Measurements from ENCODE around the gene TBXT. TPM values are rescaled to one million over a fixed set of nuclear protein-coding genes. Genes with fewer than 3 reads are reported as not detected.

Gene TBXT
- not detected in 2 replicates for polyA plus RNA-seq
- not detected in 2 replicates for polyA minus RNA-seq

- Histone ChIP-seq H4K20me1 (ENCODE audit: insufficient read depth) (no peaks in the 10 kb centered on the region), H3K27ac (ENCODE audit: low read length) (no peak within 1 kb of the TSS), H3K27me3 (ENCODE audit: insufficient read depth, low read depth, low read length) (peaks cover 99% of the 10 kb centered on the region), H3F3A (ENCODE audit: insufficient read depth, low read length, poor library complexity, severe bottlenecking) (no peaks in the 10 kb centered on the region), H3K79me2 (replicated peaks; ENCODE audit: insufficient read depth, low read length) (no peaks in the 10 kb centered on the region), H3K4me2 (ENCODE audit: low read length) (peak within 1 kb of the TSS; percentile 88), H3K4me3 (ENCODE audit: low read length) (peak within 1 kb of the TSS; percentile 72), H3K9me2 (ENCODE audit: insufficient read depth, low read length) (no peaks in the 10 kb centered on the region), H3K9ac (ENCODE audit: low read length) (no peak within 1 kb of the TSS), H2AFZ (ENCODE audit: low read depth, low read length) (no peak within 1 kb of the TSS), H3K9me3 (ENCODE audit: low read length) (no peaks in the 10 kb centered on the region), H3K36me3 (ENCODE audit: insufficient read depth, low read length) (no peaks in the 10 kb centered on the region)
- no peak for TF ChIP-seq REST (IDR thresholded peaks at IDR 0.05; ENCODE audit: borderline replicate concordance)
- TF ChIP-seq EZH2 (IDR thresholded peaks at IDR 0.05; ENCODE audit: borderline replicate concordance, insufficient read depth, low read length, poor library complexity, severe bottlenecking), result peak; percentile 62
- no peak for TF ChIP-seq EP300 (conservative IDR thresholded peaks at IDR 0.05; ENCODE audit: poor library complexity, severe bottlenecking)
- peak; percentile 37 for TF ChIP-seq RAD21 (conservative IDR thresholded peaks at IDR 0.05)
- peak; percentile 29 for TF ChIP-seq CTCF (IDR thresholded peaks at IDR 0.05; ENCODE audit: poor library complexity, severe bottlenecking)
- TF ChIP-seq SMC3 (conservative IDR thresholded peaks at IDR 0.05; ENCODE audit: poor library complexity), result peak; percentile 45
- TF ChIP-seq TAF1 (IDR thresholded peaks at IDR 0.05; ENCODE audit: low read depth), result no peak
These were observed at the start of gene TBXT for GRCh38 chr6:166167801-166168615. Gene TBXT, minus strand, starts transcription at chr6:166167851. Its CDS starts 260 bp downstream, at chr6:166167591.

GRCh38 chr6:166207284-166207561, 39.6 kb upstream of the TBXT start:
- TF ChIP-seq MXI1 (conservative IDR thresholded peaks at IDR 0.05; ENCODE audit: poor library complexity, severe bottlenecking), result no peak
- TF ChIP-seq POLR2AphosphoS5 (IDR thresholded peaks at IDR 0.05), result no peak
- TF ChIP-seq EP300 (conservative IDR thresholded peaks at IDR 0.05; ENCODE audit: poor library complexity, severe bottlenecking), result no peak
- TF ChIP-seq EZH2 (IDR thresholded peaks at IDR 0.05; ENCODE audit: borderline replicate concordance, insufficient read depth, low read length, poor library complexity, severe bottlenecking), result no peak
- no peak for TF ChIP-seq CTCF (IDR thresholded peaks at IDR 0.05; ENCODE audit: poor library complexity, severe bottlenecking)
- TF ChIP-seq TAF1 (IDR thresholded peaks at IDR 0.05; ENCODE audit: low read depth), result no peak
- TF ChIP-seq SMC3 (conservative IDR thresholded peaks at IDR 0.05; ENCODE audit: poor library complexity), result no peak
- TF ChIP-seq REST (IDR thresholded peaks at IDR 0.05; ENCODE audit: borderline replicate concordance), result no peak
- no peak for TF ChIP-seq RAD21 (conservative IDR thresholded peaks at IDR 0.05)
- no peak overlapping the region for H3K9ac ChIP-seq (ENCODE audit: low read length)
- H4K20me1 ChIP-seq (ENCODE audit: insufficient read depth), result no peaks in the 10 kb centered on the region
- no peaks in the 10 kb centered on the region for H3K36me3 ChIP-seq (ENCODE audit: insufficient read depth, low read length)
- no peaks in the 10 kb centered on the region for H3K9me3 ChIP-seq (ENCODE audit: low read length)
- no peaks in the 10 kb centered on the region for H3K79me2 ChIP-seq (replicated peaks; ENCODE audit: insufficient read depth, low read length)
- H3K4me3 ChIP-seq (ENCODE audit: low read length), result no peak overlapping the region
- no peaks in the 10 kb centered on the region for H3F3A ChIP-seq (ENCODE audit: insufficient read depth, low read length, poor library complexity, severe bottlenecking)
- no peak overlapping the region for H2AFZ ChIP-seq (ENCODE audit: low read depth, low read length)
- H3K27me3 ChIP-seq (ENCODE audit: insufficient read depth, low read depth, low read length), result no peaks in the 10 kb centered on the region
- H3K4me2 ChIP-seq (ENCODE audit: low read length), result no peak overlapping the region
- H3K9me2 ChIP-seq (ENCODE audit: insufficient read depth, low read length), result no peaks in the 10 kb centered on the region
- no peak overlapping the region for H3K27ac ChIP-seq (ENCODE audit: low read length)

Data from neural cell (in vitro differentiated cells).